AG09319 (cell line): ENCODE measurements around the gene GHDC.
A peak's percentile ranks its signal among the peaks of the same experiment; 100 is the strongest.

ENCODE experiments used
- DNase-seq: peaks from one replicate; pipeline ENCODE4 v3.0.0-alpha.2; 2010; ENCODE audit warnings: low read depth; ENCODE audit errors: extremely low read depth
- TF ChIP-seq, protein P1 (sequence below): IDR thresholded peaks from 2 replicates; pipeline ENCODE4 v1.5.1; 2011; ENCODE audit warnings: low read depth, mild to moderate bottlenecking, inconsistent platforms, low read length, moderate library complexity

The GHDC gene

DNA sequence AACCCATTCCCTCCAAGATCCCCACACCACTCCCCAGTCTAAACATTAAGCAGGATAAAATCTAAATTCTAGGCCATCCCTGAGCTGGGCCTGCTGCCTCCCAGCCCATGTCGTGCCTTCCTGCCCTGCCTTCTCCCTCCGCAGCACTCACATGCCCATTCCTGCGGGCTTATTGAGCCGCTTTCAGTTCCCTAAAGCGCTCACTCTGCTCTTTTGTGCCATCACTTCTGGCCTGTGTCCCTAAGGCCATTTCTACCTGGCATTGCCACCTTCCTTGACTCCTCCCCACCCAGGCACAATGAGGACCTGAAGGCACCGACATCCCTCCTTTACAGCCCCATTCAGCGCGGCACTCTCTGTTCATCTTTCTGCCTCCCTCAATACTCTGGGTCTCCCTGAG is 26.5 kb downstream of the GHDC start:
- no peak for DNase-seq
- TF ChIP-seq, protein P1, sequence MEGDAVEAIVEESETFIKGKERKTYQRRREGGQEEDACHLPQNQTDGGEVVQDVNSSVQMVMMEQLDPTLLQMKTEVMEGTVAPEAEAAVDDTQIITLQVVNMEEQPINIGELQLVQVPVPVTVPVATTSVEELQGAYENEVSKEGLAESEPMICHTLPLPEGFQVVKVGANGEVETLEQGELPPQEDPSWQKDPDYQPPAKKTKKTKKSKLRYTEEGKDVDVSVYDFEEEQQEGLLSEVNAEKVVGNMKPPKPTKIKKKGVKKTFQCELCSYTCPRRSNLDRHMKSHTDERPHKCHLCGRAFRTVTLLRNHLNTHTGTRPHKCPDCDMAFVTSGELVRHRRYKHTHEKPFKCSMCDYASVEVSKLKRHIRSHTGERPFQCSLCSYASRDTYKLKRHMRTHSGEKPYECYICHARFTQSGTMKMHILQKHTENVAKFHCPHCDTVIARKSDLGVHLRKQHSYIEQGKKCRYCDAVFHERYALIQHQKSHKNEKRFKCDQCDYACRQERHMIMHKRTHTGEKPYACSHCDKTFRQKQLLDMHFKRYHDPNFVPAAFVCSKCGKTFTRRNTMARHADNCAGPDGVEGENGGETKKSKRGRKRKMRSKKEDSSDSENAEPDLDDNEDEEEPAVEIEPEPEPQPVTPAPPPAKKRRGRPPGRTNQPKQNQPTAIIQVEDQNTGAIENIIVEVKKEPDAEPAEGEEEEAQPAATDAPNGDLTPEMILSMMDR, result no peak

DNA sequence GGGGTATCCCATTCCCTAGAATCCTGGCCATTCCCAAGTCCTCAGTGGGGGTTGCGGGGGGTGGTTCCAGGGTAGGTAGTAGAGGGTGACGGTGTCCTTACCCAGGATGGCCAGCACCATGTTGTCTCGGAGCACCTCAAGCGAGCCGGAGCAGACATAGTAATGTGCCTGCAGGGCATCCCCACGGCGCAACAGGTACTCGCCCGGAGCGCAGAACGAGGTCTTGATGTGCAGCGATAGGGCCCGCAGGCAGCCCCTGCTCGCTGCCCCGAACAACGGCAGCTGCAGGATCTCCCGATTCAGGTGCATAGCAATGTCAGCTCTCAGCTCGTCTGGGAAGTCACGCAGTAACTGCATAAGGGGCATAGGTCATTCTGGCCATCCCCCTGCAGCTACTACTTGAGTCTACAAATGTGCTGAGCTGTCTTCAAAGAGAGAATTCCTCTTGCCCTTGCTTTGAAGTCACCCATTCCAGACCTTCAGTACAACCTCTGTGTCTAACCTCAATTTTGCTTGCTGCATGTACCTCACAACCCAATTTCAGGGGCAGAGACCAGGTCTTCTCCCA is 28.0 kb downstream of the GHDC start:
- DNase-seq, result no peak
- TF ChIP-seq, protein P1, result no peak

DNA sequence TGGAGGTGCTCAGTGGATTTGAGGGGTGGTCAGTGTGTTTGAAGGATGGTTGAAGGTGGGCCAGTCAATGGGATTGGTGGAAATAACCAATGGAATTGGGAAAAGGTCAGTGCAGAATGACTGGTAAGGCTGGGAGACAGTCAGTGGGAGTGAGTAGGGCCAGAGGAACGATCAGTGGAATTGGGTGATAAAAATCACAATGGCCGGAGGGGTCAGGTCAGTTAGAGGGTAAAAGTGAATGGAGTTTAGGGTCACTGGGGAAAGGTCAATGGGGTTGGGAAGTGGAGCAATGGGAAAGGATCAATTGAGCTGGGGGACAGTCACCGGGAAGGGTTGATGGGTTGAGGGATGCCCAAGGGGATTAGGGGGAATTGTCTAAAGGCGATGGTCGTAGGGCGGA is 28.5 kb downstream of the GHDC start:
- DNase-seq, result no peak
- TF ChIP-seq, protein P1, result no peak

DNA sequence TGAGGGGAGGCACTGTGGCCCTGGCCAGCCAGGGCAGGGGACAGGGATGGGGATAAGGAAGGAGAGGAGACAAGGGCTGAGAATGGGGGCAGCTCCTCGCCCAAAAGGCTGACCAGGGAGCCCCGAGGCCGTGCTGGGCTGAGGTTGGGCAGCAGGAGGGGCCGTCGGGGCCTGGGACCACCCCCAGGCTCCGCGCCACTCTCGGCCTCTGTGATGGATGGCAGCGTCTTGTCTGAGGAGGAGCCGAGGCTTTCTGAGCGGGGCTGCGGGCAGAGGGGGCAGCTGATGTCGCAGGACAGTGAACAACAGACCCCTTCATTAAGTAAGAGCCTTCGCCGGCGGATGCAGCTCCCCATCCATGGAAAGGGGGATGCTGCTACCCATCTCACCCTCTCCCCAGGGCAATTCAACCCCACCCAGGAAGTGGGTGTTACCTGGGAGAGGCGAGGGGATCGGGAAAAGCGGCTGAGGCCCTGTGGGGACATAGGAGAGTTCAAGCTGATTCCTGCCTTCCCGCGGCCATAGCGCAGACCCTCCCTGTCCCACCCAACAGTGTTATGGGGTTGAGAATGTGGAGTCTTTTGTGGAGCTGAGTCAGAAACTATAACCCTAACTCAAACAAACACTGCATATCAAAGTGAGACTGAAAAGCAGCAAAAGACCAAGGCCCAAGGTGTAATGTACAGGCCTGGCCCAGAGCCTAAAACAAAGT is 30.4 kb downstream of the GHDC start:
- TF ChIP-seq, protein P1, result no peak
- no peak for DNase-seq

GRCh38 chr17:42163113-42163512 is 31.2 kb downstream of the GHDC start:
- DNase-seq, result no peak

DNA sequence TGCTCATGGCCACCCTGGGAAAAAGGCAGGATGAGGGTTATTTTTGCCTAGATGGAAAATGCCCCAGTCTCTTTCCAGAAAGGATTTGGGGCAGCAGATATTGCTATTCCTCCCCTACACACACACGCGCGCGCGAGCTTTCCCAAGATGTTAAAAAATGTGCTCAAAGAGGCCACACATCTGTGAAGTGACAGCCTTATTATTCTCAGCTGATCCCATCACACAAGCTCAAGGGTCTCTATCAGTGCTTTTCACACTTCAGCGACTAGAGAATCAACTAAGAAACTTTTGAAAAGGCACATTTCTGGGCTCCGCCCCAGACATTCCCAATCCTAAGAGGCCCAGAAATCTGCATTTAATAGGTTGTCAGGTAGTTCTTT is 33.8 kb downstream of the GHDC start:
- no peak for DNase-seq
- TF ChIP-seq, protein P1, result no peak

More at GRCh38 chr17:42163113-42163512, 31.2 kb downstream of the GHDC start:
- TF ChIP-seq, protein P1, result peak; percentile 21

GRCh38 chr17:42159796-42160530 is 34.3 kb downstream of the GHDC start:
- DNase-seq, result no peak
- TF ChIP-seq, protein P1, result no peak
